Breast epithelium (tissue), 4 donors: ENCODE measurements around the gene HS6ST3. TPM values are rescaled to one million over a fixed set of nuclear protein-coding genes. Genes with fewer than 3 reads are reported as not detected.

Experiments used
- DNase-seq, 2 donors: peaks; one replicate each; pipeline ENCODE4 v3.0.0-alpha.2; 2019; ENCODE audit warnings: low spot score in 2 of 2
- H3K27ac ChIP-seq, 2 donors: fragments of 200-600 bp; sonication (generic) in 1 of 2; one replicate each; pipeline ENCODE4 v1.5.1; 2016 to 2019; ENCODE audit warnings: mild to moderate bottlenecking in 1 of 2
- H3K27me3 ChIP-seq, 2 donors: fragments of 200-600 bp; sonication (generic) in 1 of 2; one replicate each; pipeline versions ENCODE4 v1.5.1 to v1.6.0; 2017 to 2019; ENCODE audit warnings: control low read depth in 1 of 2, mild to moderate bottlenecking in 1 of 2
- H3K36me3 ChIP-seq: fragments of 200-600 bp; one replicate; pipeline ENCODE4 v1.5.1; 2019
- H3K4me1 ChIP-seq, 2 donors: fragments of 200-600 bp; sonication (generic); one replicate each; pipeline ENCODE4 v1.5.1; 2016 to 2019; ENCODE audit warnings: control low read depth in 1 of 2
- H3K4me3 ChIP-seq, 3 donors: fragments of 200-600 bp; sonication (generic); 1 replicate in 2 of 3; 2 replicates in 1 of 3; pipeline ENCODE4 v1.5.1; 2016 to 2019; ENCODE audit warnings: mild to moderate bottlenecking in 3 of 3, moderate library complexity in 2 of 3
- H3K9me3 ChIP-seq, 2 donors: fragments of 200-600 bp; sonication (generic) in 1 of 2; one replicate each; pipeline ENCODE4 v1.5.1; 2016 to 2019; ENCODE audit warnings: control low read depth in 1 of 2
- POLR2A ChIP-seq: fragments of 450-650 bp; IDR thresholded peaks from one replicate; pipeline ENCODE4 v1.6.1; 2016; ENCODE audit warnings: antibody characterized with exemption, mild to moderate bottlenecking, moderate library complexity
- POLR2AphosphoS5 ChIP-seq, 3 donors: sonication (generic); formaldehyde crosslinking; IDR thresholded peaks; one replicate each; pipeline ENCODE4 v1.6.1; 2017; ENCODE audit warnings: antibody characterized with exemption in 3 of 3
- intact Hi-C: fragments of 100-400 bp; cut with DNase I; formaldehyde crosslinking; loops from one replicate; pipeline ENCODE4 v1.15.1; 2023; ENCODE audit warnings: low total_unique reads
- total RNA-seq, 3 donors: library from RNA; depleted of rRNA; stranded (reverse); fragments of >200 nt; gene quantifications; one replicate each; pipeline ENCODE4 v1.1.0, GENCODE V29; 2016
- TF ChIP-seq, protein P1 (sequence below), 3 donors: fragments of 450-650 bp; IDR thresholded peaks; one replicate each; pipeline ENCODE4 v1.5.1; 2016 to 2017; ENCODE audit warnings: antibody characterized with exemption in 3 of 3, mild to moderate bottlenecking in 3 of 3, moderate library complexity in 3 of 3

HS6ST3 gene
- total RNA-seq, 3 donors from 2014 or later: under 0.01 to 1.3 (median 0.59) TPM

GRCh38 chr13:96172066-96172465, 82.2 kb downstream of the HS6ST3 start:
- no peak overlapping the region for H3K4me3 ChIP-seq
- no peaks in the 10 kb centered on the region for H3K4me1 ChIP-seq
- TF ChIP-seq, protein P1, sequence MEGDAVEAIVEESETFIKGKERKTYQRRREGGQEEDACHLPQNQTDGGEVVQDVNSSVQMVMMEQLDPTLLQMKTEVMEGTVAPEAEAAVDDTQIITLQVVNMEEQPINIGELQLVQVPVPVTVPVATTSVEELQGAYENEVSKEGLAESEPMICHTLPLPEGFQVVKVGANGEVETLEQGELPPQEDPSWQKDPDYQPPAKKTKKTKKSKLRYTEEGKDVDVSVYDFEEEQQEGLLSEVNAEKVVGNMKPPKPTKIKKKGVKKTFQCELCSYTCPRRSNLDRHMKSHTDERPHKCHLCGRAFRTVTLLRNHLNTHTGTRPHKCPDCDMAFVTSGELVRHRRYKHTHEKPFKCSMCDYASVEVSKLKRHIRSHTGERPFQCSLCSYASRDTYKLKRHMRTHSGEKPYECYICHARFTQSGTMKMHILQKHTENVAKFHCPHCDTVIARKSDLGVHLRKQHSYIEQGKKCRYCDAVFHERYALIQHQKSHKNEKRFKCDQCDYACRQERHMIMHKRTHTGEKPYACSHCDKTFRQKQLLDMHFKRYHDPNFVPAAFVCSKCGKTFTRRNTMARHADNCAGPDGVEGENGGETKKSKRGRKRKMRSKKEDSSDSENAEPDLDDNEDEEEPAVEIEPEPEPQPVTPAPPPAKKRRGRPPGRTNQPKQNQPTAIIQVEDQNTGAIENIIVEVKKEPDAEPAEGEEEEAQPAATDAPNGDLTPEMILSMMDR (IDR thresholded peaks at IDR 0.05): no peak
- no peak for TF ChIP-seq POLR2AphosphoS5 (IDR thresholded peaks at IDR 0.05)
- no peak for TF ChIP-seq POLR2A
- H3K27me3 ChIP-seq: no peaks in the 10 kb centered on the region
- intact Hi-C loops: no loop called here
- H3K27ac ChIP-seq: no peak overlapping the region
- DNase-seq: no peak
- no peaks in the 10 kb centered on the region for H3K36me3 ChIP-seq
- H3K9me3 ChIP-seq: no peaks in the 10 kb centered on the region

- no peak overlapping the region for H3K4me3 ChIP-seq
- H3K9me3 ChIP-seq: no peaks in the 10 kb centered on the region
- no peak overlapping the region for H3K27ac ChIP-seq
- no peaks in the 10 kb centered on the region for H3K36me3 ChIP-seq
- intact Hi-C loops: no loop called here
- no peaks in the 10 kb centered on the region for H3K4me1 ChIP-seq
- no peaks in the 10 kb centered on the region for H3K27me3 ChIP-seq
- no peak for DNase-seq
- TF ChIP-seq, protein P1 (IDR thresholded peaks at IDR 0.05): no peak
- TF ChIP-seq POLR2A: no peak
- TF ChIP-seq POLR2AphosphoS5 (IDR thresholded peaks at IDR 0.05): no peak
Observed at GRCh38 chr13:96178759-96179158, 88.9 kb downstream of the HS6ST3 start.

DNA sequence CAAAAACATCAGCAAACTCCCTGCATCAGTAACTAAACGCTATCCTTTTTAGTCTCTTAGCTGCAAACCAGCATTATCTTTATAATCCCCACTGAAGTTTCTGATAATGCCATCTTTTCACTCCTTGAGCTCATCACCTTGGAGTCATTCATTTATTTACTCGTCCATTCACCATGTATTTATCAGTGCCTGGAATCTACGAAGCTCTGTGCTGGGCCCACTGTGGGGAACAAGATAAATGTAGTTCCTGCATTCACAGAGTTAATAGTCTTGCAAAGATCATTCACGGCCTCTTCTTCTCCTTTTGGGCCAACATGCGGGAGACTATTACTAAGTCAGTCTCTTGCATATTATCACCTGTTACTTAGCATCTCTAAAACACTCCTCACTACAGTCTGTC, 89.4 kb downstream of the HS6ST3 start:
- Histone ChIP-seq H3K27me3 (no peaks in the 10 kb centered on the region), H3K4me3 (no peak overlapping the region), H3K4me1 (no peaks in the 10 kb centered on the region), H3K36me3 (no peaks in the 10 kb centered on the region), H3K27ac (no peak overlapping the region), H3K9me3 (no peaks in the 10 kb centered on the region)
- no peak for DNase-seq
- intact Hi-C loops: no loop called here
- TF ChIP-seq POLR2AphosphoS5 (IDR thresholded peaks at IDR 0.05) (no peak), POLR2A (no peak)
- TF ChIP-seq, protein P1 (IDR thresholded peaks at IDR 0.05): no peak

DNA sequence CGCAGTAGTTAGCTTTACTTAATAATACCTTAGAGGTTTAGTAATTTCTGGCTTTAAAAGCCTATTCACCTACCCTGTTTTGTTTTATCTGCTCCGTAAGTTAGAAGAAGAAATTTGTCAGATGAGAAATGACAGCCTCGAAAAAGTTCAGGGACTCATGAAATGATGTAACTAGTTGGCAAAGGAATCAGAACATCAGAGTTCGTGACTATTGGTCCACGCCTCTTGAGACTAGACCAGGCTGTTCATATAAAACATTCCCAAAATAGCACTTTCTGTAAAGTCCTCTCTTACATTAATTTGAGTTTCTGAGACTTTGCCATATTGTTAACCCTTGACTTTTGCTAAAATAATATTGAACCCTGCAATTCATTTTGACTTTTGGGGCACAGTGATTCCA, 92.0 kb downstream of the HS6ST3 start:
- no peaks in the 10 kb centered on the region for H3K9me3 ChIP-seq
- DNase-seq: no peak
- H3K36me3 ChIP-seq: no peaks in the 10 kb centered on the region
- no peak overlapping the region for H3K27ac ChIP-seq
- no peaks in the 10 kb centered on the region for H3K27me3 ChIP-seq
- no peaks in the 10 kb centered on the region for H3K4me1 ChIP-seq
- H3K4me3 ChIP-seq: no peak overlapping the region
- intact Hi-C loops: no loop called here
- TF ChIP-seq, protein P1 (IDR thresholded peaks at IDR 0.05): no peak
- TF ChIP-seq POLR2AphosphoS5 (IDR thresholded peaks at IDR 0.05): no peak
- no peak for TF ChIP-seq POLR2A

GRCh38 chr13:96185818-96186217, 95.9 kb downstream of the HS6ST3 start:
- TF ChIP-seq, protein P1 (IDR thresholded peaks at IDR 0.05): no peak
- no peak for TF ChIP-seq POLR2A
- TF ChIP-seq POLR2AphosphoS5 (IDR thresholded peaks at IDR 0.05): no peak
- intact Hi-C loops: no loop called here

More at GRCh38 chr13:96185818-96186217, 95.9 kb downstream of the HS6ST3 start:
- no peaks in the 10 kb centered on the region for H3K4me1 ChIP-seq
- DNase-seq: no peak
- no peaks in the 10 kb centered on the region for H3K36me3 ChIP-seq
- no peaks in the 10 kb centered on the region for H3K9me3 ChIP-seq
- H3K27ac ChIP-seq: no peak overlapping the region
- no peaks in the 10 kb centered on the region for H3K27me3 ChIP-seq
- no peak overlapping the region for H3K4me3 ChIP-seq
